Fibroblast of mammary gland (primary cell): Measurements from ENCODE around the gene CXCR6.

ENCODE experiments used
- DNase-seq: peaks from one replicate; pipeline ENCODE4 v3.0.0-alpha.2; 2010; ENCODE audit warnings: low read depth
- H3K4me3 ChIP-seq: 2 replicates; pipeline ENCODE4 v1.5.1; 2011; ENCODE audit warnings: low read depth, mild to moderate bottlenecking, low read length, moderate library complexity; ENCODE audit not compliant: control insufficient read depth
- TF ChIP-seq, protein P1 (sequence below): conservative IDR thresholded peaks from 2 replicates; pipeline ENCODE4 v1.5.1; 2011; ENCODE audit warnings: low read depth, low read length, inconsistent platforms; ENCODE audit not compliant: control insufficient read depth, insufficient read depth

The CXCR6 gene

DNA sequence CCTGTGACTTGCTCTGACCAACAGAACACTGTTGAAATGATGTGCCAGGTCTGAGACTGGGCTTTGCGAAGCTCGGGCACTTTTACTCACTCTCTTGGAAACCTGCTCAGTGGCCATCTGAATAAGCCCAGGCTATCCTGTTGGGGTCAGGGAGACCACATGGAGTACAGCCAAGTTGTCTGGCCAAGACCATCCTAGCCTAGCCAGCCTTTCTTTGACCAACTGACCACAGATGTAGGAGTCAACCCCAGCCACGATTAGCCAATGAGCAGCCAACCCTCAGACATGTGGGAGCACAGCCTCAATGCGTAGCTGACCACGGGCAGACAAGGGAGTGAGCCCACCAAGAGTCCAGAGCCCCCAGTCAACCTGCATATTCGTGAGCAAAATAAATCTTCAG, 30.8 kb upstream of the CXCR6 start:
- TF ChIP-seq, protein P1, sequence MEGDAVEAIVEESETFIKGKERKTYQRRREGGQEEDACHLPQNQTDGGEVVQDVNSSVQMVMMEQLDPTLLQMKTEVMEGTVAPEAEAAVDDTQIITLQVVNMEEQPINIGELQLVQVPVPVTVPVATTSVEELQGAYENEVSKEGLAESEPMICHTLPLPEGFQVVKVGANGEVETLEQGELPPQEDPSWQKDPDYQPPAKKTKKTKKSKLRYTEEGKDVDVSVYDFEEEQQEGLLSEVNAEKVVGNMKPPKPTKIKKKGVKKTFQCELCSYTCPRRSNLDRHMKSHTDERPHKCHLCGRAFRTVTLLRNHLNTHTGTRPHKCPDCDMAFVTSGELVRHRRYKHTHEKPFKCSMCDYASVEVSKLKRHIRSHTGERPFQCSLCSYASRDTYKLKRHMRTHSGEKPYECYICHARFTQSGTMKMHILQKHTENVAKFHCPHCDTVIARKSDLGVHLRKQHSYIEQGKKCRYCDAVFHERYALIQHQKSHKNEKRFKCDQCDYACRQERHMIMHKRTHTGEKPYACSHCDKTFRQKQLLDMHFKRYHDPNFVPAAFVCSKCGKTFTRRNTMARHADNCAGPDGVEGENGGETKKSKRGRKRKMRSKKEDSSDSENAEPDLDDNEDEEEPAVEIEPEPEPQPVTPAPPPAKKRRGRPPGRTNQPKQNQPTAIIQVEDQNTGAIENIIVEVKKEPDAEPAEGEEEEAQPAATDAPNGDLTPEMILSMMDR: no peak
- H3K4me3 ChIP-seq: no peak overlapping the region
- DNase-seq: no peak

DNA sequence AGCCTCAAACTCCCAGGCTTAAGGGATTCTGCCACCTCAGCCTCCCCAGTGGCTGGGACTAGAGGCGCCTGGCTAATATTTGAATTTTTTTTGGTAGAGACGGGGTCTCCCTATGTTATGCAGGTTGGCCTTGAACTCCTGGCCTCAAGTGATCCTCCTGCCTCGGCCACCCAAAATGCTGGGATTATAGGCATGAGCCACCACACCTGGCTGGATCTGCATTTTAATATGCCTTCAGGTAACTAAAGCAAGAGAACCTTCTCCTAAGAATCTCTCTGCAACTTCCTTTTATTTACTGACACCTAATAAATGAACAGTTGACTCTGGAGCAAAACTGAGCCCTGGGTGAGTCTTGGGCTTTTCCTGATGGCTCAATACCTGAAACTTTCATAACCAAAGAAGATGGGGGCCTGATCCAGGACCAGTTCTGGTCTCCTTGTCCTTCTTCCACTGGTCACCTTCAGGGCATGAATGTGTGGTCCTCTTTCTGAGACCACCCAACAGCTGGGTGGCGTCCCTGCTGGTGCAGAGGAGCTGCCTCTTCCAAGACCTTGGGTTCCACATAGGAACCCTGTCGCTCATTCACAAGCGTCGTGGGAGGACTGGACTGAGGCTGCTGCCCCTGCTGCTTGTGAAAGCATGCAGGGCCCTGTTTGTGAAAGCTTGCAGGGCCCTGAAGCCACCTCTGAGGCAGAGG, 28.8 kb upstream of the CXCR6 start:
- H3K4me3 ChIP-seq: no peak overlapping the region
- DNase-seq: no peak
- TF ChIP-seq, protein P1: no peak

DNA sequence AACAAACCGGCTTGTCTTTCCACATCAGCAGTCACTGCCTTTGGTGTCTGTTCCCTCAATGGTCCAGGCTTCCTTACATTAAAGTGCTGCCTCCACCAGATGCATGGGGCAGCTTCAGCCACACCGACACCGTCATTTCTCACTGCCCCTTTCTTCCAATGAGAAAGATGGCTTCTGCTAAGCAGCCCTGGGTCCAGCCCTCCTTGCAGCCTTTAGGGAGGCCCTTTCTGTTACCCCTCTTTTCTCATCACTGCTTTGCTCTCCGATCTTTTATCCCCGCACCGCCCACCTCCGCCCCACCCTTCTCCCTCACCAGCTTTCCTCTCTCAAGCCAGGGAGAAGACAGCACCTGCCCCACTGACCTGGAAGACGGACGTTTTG, 28.2 kb upstream of the CXCR6 start:
- TF ChIP-seq, protein P1: no peak
- no peak for DNase-seq
- H3K4me3 ChIP-seq: no peak overlapping the region

DNA sequence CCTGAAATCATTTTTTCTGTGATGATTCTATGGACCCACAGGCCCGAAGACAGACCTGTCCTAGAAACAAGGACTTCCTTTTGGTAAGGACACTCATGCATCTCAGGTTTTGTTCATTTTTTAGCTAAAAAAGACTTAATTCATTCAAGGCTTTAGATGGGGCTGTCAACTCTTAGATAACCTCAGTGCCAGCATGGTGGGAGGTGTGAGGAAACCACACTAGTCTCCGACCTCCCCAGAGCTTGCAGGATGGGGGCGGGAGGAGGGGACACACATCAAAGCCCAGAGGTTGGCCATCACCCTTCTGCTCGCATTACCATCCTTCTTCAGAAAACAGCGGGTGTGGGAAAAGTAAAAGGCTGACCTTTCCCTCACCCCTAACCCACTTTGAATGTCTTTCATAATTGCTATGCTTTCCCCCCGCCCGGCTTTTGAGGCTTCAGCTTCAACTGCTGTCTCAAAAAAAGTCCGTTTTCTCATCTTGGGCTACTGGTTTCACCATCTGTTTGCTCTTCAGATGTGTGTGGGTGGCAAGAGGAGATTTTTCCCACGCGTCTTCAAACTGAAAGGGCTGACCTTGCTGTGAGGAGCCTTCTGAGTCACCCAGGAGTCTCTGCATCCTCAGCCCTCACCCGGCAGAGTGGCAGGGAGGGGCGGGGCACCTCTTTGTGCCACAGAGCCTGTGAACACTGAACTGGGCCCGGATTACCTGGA, 27.6 kb upstream of the CXCR6 start:
- no peak overlapping the region for H3K4me3 ChIP-seq
- DNase-seq: peak; percentile 94
- TF ChIP-seq, protein P1: no peak

DNA sequence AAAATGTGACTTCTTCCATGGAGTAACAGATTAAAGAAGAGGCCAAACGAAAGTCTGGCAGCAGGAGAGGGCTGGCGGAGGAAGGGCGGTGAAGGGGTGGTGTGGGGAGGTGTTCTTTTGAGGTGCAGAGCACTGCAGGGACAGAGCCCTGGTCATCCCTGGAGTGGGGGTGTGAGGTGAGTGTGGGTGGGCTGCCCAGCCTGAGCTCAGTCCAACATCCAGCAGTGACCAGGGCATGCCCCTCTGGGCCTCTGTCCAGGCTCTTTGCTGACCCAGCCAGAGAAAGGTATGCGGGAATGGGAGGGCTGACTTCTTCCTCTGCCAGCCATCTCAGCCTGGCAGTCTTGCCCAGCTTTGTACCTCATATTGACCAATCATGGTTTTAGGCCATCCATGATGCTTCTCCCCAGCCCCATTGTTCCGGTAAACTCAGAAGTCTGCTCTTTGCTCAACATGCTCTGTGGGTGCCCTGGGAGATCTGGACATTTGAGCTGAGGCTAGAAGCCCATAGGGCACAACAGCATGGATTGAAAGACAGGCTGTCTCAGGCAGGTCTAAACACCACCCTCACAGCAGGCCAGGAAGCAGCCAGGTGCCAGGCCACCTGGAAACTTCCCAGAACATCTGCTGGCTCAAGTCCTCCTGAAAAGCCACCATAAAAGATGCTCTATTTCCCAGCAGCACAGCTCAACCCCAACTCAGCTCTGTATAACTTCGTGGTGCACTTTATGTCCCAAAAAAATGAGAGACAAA, 25.9 kb upstream of the CXCR6 start:
- TF ChIP-seq, protein P1: no peak
- DNase-seq: no peak
- H3K4me3 ChIP-seq: no peak overlapping the region

DNA sequence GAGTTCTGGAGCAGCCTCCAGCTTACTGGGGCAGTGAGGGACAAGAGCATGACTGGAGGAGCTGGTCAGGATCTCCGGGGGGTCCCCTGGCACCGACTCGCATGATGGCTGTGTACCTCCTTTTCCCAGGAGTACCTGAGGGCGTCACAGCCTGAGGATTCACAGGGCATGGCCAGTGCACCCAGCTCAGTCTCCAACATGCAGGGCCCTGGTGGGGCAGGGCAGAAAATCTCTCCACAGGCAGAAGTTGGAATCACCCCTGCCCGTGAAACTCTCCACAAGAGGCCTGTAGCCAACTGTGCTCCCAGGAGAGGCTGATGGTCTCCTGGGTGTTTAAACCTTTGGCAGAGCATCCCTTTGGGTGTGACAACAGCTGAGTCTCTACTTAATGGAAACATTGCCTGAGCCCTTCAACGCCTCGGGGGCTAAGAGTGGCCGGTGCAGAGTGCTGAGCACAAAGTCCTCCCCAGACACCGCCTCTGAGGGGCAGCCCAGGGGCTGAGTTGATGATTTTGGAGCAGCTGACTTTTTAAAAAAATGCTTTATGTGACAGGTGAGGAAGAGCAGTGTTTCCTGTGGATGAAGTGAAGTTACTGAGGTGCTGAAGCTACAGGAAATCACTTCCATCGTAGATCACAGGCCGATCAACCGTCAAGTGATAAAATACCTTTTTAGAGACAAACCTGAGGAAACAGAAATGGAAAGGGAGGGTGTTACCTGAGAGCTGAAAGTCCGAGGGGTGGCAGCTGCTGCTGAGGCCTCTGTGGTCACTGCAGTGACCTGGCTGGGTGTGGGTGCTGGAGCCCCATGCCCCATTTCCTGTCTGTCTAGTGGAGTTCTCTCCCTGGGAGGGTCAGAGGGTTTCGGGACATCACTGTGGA, 21.9 kb upstream of the CXCR6 start:
- TF ChIP-seq, protein P1: no peak
- no peak overlapping the region for H3K4me3 ChIP-seq
- no peak for DNase-seq
